ENCODE data around the gene SLC8A2.

GRCh38 chr19:47432091-47432490 lies 39.6 kb downstream of the SLC8A2 start:
- no peak for TF ChIP-seq ZFX (IDR thresholded peaks at IDR 0.05; ENCODE audit: borderline replicate concordance)
- TF ChIP-seq, protein P1, sequence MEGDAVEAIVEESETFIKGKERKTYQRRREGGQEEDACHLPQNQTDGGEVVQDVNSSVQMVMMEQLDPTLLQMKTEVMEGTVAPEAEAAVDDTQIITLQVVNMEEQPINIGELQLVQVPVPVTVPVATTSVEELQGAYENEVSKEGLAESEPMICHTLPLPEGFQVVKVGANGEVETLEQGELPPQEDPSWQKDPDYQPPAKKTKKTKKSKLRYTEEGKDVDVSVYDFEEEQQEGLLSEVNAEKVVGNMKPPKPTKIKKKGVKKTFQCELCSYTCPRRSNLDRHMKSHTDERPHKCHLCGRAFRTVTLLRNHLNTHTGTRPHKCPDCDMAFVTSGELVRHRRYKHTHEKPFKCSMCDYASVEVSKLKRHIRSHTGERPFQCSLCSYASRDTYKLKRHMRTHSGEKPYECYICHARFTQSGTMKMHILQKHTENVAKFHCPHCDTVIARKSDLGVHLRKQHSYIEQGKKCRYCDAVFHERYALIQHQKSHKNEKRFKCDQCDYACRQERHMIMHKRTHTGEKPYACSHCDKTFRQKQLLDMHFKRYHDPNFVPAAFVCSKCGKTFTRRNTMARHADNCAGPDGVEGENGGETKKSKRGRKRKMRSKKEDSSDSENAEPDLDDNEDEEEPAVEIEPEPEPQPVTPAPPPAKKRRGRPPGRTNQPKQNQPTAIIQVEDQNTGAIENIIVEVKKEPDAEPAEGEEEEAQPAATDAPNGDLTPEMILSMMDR (IDR thresholded peaks at IDR 0.05), result no peak

All from 22Rv1 (cell line).